Lung microvascular endothelial cell (primary cell): Measurements from ENCODE around the gene BPIFA1. TPM values are rescaled to one million over a fixed set of nuclear protein-coding genes. Genes with fewer than 3 reads are reported as not detected.
A peak's percentile ranks its signal among the peaks of the same experiment; 100 is the strongest.

ENCODE experiments used
- DNase-seq, 2 donors: peaks; one replicate each; pipeline versions ENCODE4 v3.0.0 to v3.0.0-alpha.2; 2010; ENCODE audit warnings: low read depth in 2 of 2
- total RNA-seq: library from RNA; depleted of rRNA; stranded (reverse); fragments of >200 nt; gene quantifications from 2 replicates; pipeline ENCODE4 v1.2.1, GENCODE V29; 2014

Gene BPIFA1
- total RNA-seq = not detected in 2 replicates

DNA sequence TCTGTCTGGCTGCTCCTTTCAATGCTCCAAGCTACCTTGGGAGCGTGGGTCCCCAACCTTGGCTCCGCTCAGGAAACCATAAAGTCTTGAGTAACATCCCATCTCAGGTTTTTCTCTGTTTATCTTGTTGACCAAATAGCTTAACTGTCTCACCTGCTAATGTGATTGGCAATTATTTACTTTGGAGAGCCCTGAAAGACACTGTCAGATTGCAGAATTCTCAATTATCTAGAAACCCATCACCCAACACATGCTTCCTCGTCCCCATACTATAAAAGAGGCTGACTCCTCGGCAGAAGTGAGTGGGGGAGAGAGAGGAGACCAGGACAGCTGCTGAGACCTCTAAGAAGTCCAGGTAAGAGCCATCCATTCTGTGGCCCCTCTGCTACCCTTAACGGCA is at the start of gene BPIFA1:
Gene BPIFA1 (plus strand): TSS at position 301 of the 400 bp plus-strand sequence. CDS start 1,716 bp downstream, outside the sequence.
- no peak for DNase-seq

DNA sequence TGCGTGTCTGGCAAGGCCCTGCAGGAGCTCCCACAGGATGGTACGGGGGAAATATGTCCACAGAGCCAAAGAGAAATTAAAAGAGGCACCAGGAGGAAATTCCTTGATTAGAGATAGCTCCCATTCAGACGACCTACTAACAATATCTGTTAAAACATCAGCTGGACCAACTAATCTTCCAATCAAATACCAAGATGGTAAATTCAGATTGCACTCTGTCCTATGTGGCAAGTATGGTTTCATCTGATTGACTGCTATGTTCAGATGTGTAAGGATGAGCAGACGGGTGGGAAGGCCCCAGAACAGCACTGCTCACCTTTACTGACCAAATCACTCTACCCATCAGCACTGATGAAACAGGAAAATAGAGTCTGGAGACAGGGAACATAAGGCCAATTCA is 48.3 kb upstream of the BPIFA1 start:
- DNase-seq = no peak

DNA sequence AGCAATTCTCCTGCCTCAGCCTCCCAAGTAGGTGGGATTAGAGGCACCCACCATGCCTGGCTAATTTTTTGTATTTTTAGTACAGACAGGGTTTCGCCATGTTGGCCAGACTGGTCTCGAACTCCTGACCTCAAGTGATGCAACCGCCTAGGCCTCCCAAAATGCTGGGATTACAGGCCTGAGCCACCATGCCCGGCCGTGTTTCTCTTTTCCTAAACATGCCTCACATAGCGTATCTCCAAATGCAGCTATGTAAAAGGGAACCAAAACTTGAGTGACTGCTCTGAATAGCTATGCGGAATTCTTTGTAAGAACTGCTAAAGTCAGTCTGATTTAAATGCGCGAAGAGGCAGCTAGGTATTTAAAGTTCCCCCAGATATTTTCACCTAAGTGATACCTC is 47.4 kb upstream of the BPIFA1 start:
- no peak for DNase-seq

DNA sequence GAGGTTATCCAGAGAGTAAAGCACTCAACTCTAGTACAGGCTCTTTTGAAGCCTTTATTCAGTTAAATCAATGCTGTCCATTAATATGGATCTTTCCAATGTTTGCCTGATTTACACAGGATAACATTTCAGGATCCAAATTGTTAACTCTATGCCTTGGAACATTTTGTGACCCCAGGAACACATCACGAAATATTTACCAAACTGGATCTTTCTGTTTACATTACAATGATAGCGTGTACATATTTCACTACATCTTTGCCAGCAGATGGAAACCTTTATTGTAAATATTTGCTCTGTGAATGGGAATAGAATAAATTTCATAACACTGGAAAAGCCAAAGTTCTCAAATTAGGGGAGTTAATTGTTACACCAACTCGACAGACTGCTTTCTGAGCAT is 44.3 kb upstream of the BPIFA1 start:
- DNase-seq = no peak

DNA sequence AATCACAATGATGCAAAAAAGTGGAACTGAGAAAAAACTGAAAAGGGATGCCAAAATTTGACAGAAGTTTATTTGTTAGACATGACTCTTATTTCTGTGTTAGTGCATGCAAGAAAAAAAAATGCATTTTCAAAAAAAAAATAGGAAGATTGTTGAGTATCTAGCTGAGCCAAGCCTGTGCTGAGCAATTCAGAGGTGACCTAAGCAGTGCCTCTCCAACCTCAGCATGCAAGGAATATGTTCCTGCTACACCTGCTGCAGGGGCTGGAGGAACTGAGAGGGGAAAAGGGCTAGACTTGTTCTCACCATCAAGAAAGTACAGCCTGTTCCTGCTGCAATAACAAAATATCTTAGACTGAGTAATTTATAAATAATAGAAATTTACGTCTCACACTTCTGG is 43.8 kb upstream of the BPIFA1 start:
- no peak for DNase-seq

DNA sequence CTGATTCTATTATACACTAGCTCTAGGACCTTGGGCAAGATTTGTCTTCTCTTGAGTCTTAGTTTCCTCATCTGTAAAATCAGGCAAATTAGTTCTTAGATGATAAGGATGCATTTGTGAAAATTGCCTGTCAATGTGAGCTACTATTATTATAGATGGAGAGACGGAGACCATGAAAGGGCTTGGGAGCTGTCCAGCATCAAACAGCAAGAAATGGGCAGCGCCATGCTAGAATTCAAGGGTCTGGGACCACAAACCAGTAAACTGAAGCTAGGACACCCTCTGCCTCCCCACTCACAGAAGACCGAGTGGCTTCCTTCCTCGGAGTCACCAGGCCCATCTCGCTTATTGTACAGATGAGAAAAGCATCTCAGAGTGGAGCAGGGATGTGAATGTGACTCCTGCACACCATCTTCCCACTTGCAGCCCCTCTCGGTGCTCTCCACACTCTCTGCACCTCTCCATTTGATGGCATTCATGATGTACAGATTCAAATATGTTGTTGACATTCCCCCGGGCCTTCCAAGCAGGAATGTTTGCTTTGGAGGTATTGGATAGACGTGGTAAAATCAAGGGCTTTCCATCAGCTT is 42.8 kb upstream of the BPIFA1 start:
- DNase-seq = no peak

DNA sequence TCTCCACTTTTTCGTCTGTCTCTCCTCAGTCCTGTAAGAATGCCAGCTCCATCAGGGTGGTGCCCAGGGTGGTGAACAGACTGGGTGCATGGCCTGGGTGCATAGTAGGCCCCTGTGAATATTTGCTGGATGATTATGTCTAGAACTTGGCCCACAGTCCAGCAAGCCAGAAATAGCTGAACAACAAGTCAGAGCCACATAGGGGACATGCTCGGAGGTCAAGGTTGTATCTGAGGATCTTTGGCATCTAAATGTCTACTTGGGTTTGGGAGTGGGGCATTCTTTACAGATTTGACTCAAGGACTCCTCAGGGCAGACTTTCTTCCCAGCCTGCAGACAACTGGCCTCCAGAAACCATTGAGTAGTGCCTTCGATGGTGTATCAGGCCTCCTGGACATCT is 36.8 kb upstream of the BPIFA1 start:
- DNase-seq = no peak

DNA sequence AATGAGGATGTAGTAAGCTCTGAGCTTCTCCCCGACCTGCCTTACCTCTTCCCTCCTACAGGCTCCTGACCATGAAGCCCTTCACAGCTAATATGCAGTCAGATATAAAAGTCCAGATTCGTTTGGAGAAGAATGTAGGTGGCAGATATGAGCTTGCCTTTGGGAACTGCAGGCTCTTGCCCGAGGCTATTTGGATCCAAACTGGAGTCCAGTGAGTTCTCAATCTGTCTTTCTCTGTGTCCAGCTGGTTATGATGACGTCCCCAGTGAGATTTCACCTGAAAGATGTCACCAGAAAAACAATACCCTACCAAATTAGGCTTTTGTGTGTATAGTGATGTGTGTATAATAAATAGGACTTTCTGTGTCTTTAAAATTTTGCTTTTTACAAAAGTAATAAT is 33.3 kb upstream of the BPIFA1 start:
- DNase-seq = no peak

DNA sequence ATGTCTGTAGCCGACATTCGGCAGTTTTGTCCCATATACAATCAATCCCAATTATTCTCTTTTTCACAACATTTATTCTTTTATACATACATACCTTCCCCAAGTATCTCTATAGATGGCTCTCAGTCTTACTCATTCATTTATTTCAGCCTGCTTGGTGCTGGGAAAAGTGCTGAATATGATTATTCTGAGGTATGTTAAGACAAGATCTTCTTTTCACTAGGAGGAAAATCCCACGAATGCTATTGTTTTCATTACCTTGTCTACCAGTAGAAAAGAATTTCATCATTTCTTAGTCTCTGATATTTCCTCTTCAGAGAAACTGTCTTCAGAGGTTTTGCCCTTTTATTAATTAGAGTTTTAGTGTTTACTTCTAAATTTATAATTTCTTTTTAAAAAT is 32.4 kb upstream of the BPIFA1 start:
- no peak for DNase-seq

DNA sequence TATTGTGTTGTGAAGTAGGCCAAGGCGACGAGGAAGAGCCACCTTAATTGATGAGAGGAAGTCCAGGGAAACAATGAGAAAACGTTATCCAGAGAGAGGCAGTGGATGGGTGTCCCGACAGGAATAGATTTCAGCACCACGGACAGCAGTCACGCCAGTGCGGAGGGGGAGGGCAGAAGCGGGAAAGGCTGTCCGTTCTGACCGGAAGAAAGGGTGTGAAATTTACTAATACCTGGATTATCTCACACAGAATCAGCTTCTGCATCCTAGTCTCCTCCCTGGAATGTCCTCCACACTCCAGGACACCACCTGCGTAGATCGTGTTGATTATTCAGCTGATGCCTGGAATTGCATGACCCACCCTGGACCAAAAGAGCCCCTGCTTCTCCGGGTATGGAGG is 26.0 kb upstream of the BPIFA1 start:
- DNase-seq = peak; percentile 67 to 79

DNA sequence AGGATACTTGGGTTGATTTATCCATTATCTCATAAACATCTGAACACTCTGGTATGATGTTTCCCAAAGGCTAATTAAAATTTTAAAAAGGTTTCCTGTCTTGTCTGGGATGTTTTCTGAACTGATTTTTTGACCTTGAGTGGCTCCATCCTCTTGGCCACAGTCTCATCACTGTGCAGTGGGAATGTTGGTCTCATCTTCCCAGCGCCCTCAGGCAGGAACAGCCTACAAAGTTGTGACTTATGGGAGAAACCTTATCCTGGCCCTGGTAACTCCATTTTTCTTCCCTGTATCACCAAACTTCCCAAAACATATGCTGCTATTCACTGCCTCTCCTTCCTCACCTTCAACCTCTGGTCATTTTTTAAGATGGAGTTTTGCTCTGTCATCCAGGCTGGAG is 25.4 kb upstream of the BPIFA1 start:
- DNase-seq = no peak

DNA sequence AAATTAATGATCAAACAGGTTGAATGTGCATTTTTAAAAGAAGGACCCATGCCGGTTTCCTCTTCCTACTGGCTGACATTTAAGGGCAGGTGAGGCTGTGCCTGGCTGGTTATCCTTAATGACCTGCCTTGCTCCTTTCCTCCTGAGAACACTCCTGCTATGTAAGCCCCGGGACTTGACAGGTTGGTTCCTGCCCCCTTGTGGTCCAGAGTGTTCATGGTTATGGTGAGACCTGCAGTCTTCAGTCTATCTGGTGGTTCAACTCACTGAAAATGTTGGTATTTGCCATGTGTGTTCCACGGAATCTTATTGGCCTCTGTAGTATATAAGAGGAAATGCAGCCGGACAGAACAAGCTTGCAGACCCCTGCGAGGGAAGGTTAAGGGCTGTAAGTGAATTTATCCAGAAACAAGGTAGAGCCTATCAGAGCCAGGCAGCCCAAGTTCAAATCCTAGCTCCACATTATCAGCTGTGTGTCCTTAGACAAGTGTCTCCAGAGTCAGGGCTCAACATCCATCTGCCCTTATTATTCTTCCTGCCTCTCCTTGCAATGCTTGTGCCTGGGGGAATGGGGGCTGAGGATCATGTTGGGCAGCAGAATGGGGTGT is 23.9 kb upstream of the BPIFA1 start:
- peak; percentile 56 to 60 for DNase-seq

DNA sequence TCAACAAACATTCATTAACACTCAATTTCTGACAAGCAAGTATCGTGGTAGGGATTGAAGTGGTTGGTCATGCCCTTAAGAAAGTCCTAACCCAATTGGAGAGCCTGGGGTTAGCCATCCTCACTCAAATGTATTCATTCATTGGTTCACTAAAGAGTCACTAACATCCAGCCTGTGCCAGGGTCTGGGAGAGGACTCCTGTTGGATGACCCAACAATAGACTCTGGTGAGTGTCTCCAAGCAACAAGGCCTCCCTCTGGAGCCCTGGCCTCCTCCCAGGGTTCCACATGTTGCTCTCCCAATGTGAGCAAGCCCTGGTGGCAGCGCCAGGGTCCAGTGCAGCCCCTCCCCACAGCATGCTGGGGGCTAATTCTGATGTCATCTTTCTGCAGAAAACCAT is 18.7 kb upstream of the BPIFA1 start, which contains the start of gene BPIFA3:
Gene BPIFA3 (plus strand): TSS at position 301 of the 400 bp plus-strand sequence. CDS start 185 bp downstream, outside the sequence.
- no peak for DNase-seq

DNA sequence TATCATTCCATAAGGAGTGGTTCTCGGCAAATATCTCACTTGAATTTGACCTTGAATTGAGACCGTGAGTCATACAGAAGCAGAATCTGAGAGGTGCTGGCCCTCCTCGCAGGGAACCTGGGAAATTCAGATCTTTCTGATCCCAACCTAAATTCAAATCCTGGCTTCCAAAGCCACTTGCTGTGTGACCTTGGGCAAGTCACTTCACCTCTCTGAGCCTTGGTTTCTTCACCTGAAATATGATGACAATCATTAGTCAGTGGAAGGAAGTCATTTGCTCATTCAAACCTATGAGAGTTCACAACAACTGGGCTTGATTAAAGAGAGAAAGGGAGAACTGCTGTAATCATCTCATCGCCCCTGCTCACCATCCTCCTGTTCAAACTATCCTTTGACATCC is 11.4 kb upstream of the BPIFA1 start:
- no peak for DNase-seq

DNA sequence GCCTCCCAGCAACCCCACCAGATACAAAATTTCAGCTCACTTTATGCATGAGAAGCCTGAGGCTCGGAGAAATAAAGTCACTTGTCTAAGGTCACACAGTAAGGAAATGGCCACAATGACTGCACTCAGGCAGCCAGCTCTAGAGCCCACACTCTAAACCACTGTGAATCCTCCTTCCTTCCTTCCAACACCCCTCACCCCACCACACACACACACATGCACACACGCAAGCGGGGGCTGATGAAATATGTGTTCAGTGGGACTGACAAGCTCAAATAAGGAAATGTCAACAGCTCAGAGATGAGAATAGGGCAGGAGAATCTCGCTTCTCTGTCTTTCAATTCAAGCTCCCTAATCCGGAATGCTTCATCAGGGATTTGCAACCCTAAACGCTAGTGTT is 6.0 kb upstream of the BPIFA1 start:
- DNase-seq = no peak

DNA sequence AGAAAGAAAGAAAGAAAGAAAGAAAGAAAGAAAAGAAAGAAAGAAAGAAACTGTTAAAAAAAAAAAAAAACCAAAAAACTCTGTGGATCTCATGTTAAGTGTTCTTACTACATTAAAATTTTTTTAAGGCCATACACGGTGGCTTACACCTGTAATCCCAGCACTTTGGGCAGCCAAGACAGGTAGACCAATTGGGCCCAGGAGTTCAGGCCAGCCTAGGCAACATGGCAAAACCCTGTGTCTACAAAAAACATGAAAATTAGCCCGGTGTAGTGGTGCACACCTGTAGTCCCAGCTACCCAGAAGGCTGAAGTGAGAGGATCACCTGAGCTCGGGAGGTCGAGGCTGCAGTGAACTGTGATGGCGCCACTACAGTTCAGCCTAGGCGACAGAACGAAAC is 4.6 kb upstream of the BPIFA1 start:
- no peak for DNase-seq

DNA sequence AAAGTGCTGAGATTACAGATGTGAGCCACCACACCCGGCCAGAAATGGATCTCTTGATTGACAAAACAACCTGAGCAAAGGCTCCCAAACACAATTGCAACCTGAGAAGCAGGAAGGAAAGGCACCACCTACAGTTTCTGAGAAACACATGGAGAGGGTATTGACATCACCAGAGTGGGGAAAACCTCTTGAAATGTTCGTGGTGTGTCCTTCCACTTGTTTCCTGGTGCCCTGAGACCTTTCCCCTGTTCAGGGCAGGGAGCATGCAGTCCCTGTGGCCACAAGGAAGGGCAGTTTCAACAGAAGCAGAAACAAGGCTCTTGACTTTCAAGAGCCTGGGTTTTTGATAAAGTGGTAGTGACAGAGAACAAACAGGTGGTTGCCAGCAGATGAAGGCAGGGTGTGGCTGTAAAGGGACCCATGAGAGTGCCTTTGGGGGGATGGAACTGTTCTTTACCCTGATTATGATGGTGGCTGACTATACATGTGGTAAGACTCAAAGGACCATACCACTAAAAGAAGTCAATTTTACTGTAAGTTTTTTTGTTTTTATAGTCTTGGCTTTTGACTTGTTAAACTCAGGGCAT is 3.2 kb upstream of the BPIFA1 start:
- DNase-seq = no peak

DNA sequence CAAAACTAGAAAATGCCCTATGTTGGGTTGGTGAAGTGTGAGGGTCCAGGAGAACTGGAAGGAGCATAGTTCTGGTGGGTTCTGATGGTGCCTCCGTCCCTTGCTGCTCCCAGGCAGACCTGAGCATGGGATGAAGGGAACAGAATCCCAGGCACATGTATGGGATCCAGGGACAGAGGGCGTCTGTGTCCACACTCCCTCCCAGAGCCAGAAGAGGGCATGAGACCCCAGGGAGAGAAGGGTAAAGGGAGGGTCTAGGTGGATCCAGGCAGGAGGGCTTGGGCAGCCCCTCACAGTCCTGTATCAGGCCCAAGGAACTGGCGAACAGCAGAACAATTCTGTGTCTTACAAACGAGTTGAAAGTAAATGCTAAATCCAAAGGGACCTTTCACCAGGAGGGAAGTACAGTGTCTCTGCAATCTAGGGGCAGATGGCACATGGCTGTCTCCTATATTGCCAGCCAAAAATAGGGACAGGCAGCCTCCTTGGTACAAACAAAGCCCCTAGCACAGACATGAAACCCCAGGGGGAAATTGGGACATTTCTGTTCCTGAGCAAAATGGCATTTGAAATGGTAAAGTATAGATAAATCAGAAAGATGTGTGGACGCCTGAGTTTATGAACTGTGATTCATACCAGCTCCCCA is 2.5 kb upstream of the BPIFA1 start:
- DNase-seq = peak in 1 of 2 donors; percentile 31

DNA sequence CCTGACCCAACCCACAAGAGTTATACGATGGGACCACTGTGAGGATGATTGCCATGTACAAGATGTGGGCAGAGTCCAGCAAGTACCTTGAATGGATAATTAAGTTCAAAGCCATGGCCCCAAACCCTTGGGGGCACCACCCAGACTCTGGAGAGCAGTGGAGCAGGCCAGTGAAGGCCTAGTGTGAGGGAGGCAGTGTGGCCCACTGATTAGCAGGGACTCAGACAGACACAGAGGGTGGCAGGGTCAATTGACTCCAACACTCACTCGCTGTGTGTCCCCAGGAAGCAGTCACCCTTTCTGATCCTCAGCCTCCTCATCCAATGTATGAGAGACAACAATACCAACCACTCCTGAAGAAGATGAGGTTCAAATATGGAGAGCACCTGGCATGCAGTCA is 1.7 kb upstream of the BPIFA1 start:
- DNase-seq = no peak

DNA sequence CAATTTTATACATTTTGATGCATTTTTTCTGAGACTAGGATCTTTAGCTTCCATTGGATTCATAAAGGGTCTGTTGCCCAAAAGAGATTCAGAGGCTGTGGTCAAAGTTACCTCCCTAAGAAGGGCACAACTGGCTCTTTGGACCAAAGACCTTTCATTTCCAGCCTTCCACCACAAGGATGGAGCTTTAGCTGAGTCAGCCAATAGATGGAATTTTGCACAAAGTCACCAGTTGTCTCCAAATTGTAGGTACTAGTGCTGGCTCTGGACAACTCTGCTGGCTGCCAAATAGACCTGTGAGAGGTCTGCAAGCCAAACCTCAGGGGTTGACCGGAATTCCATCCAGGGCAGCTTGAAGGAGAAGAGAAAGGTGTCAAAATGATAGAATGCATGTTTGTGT is 555 bp downstream of the BPIFA1 start:
- DNase-seq = no peak

DNA sequence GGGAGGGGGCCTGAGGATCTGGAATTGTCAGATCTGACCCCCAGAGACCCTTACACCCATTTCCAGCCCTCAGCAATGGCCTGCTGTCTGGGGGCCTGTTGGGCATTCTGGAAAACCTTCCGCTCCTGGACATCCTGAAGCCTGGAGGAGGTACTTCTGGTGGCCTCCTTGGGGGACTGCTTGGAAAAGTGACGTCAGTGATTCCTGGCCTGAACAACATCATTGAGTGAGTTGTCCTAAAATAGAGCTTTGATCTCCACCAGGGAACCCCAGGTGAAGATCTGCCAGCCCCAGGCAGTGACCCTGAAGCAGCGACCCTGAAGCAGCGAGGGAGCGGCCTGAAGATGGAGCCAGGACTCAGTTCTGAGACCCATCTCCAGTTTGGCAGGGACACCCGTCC is 2.2 kb downstream of the BPIFA1 start:
- DNase-seq = no peak

DNA sequence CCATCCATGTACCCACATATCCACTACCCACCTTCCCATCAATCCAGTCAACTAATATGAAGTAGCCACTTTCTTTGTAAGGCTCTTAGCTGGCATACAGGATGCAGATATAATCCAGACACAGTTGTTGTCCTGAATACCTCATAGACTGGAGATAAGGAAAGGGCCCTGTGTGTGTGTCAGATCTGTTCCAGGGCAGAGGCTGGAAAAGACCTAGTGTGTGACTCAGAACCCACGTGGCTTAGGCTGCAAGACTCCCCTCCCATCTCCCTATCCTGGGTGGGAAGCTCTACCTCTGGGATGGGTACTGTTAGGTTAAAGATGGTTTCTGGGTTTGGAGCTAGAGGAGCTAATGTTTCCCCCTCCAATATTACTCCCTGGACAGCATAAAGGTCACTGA is 3.6 kb downstream of the BPIFA1 start:
- DNase-seq = no peak
